T-helper 1 cell treated with Interleukin-12 subunit alpha and Interleukin-12 subunit beta and Interleukin-4 antibody, amounts not matched to agents 30 ng/mL and 1 ng/mL, for 36 hours (primary cell): ENCODE measurements around the gene TMEM54. TPM values are rescaled to one million over a fixed set of nuclear protein-coding genes. Genes with fewer than 3 reads are reported as not detected.

Experiments used
- intact Hi-C: fragments of 100-400 bp; cut with micrococcal nuclease; formaldehyde crosslinking; loops from one replicate; pipeline ENCODE4 v1.15.1; 2024
- total RNA-seq: library from RNA; stranded (reverse); gene quantifications from 2 replicates; pipeline ENCODE4 v1.2.3, GENCODE V29; 2022

TMEM54 gene
- total RNA-seq, 1 donor from 2014 or later = 2.3 TPM

- intact Hi-C loops = no loop called here
Measured at GRCh38 chr1:32881871-32882850, 19.0 kb downstream of the TMEM54 start.

GRCh38 chr1:32881291-32881690 lies 19.9 kb downstream of the TMEM54 start:
- intact Hi-C loops = no loop called here

GRCh38 chr1:32878637-32879041 lies 22.6 kb downstream of the TMEM54 start:
- intact Hi-C loops = no loop called here

GRCh38 chr1:32878183-32878582 lies 23.0 kb downstream of the TMEM54 start:
- intact Hi-C loops = no loop called here

GRCh38 chr1:32877211-32878110 lies 23.7 kb downstream of the TMEM54 start:
- intact Hi-C loops = no loop called here

GRCh38 chr1:32876341-32877210 lies 24.6 kb downstream of the TMEM54 start:
- intact Hi-C loops = loop anchor here (1.0 kb wide), 3 partner anchors 164 to 210 kb away; no protein-coding TSS in a partner anchor

GRCh38 chr1:32874860-32875752 lies 26.1 kb downstream of the TMEM54 start:
- intact Hi-C loops = no loop called here

- intact Hi-C loops = loop anchor here (2.0 kb wide), 1 partner anchor 45 kb away; no protein-coding TSS in a partner anchor
Measured at GRCh38 chr1:32873484-32873883, 27.7 kb downstream of the TMEM54 start.

- intact Hi-C loops = loop anchor here (1.0 to 2.0 kb wide), 4 partner anchors 43 to 352 kb away; no protein-coding TSS in a partner anchor
Measured at GRCh38 chr1:32872192-32872460, 29.1 kb downstream of the TMEM54 start.

GRCh38 chr1:32871364-32872191 lies 29.6 kb downstream of the TMEM54 start:
- intact Hi-C loops = loop anchor here (1.0 to 2.0 kb wide), 4 partner anchors 43 to 351 kb away; no protein-coding TSS in a partner anchor

- intact Hi-C loops = no loop called here
Measured at GRCh38 chr1:32870615-32871363, 30.4 kb downstream of the TMEM54 start, which contains the start of gene FNDC5. Gene FNDC5 (minus strand): TSS chr1:32870912.

GRCh38 chr1:32869923-32870614 lies 31.1 kb downstream of the TMEM54 start:
- intact Hi-C loops = no loop called here

GRCh38 chr1:32868806-32869455 lies 32.3 kb downstream of the TMEM54 start:
- intact Hi-C loops = no loop called here

- intact Hi-C loops = no loop called here
Measured at GRCh38 chr1:32868085-32868484, 33.1 kb downstream of the TMEM54 start.

- intact Hi-C loops = no loop called here
Measured at GRCh38 chr1:32867671-32868070, 33.5 kb downstream of the TMEM54 start.

- intact Hi-C loops = no loop called here
Measured at GRCh38 chr1:32867151-32867550, 34.0 kb downstream of the TMEM54 start.
